Measurements from ENCODE around the gene TTYH2. TPM values are rescaled to one million over a fixed set of nuclear protein-coding genes. Genes with fewer than 3 reads are reported as not detected.

Gene TTYH2
- total and polyA plus RNA-seq, 2 of the 4 experiments (the other 2 are of a cell fraction): 2.3 to 6.8 TPM

DNA sequence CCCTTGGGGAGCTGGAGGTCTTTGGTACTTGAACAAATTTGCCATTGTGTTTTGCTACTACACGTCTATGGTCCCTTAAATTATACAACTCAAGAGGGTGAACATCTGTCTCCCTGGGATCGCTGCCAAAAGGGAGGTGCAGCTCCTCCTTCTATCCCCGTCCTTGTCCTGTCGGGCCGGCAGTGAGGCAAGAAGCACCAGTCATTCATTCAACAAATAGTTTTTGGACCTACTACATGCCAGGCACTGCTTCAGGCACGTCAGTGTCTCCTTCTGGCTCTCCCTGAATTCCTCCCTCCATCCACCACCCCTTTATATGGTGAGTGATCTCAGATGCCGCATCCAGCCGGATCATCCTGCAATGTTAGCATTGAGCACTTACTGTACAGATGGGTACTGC is 12.1 kb upstream of the TTYH2 start:
- H4K5ac ChIP-seq (ENCODE audit: low read depth, low read length): no peak overlapping the region
- H2AK9ac ChIP-seq (replicated peaks; ENCODE audit: low read depth, low read length, poor library complexity): no peak overlapping the region
- H3K4me3 ChIP-seq (ENCODE audit: insufficient read depth, low read depth, low read length): no peak overlapping the region
- no peaks in the 10 kb centered on the region for H3K9me1 ChIP-seq (ENCODE audit: insufficient read depth, low read length)
- TF ChIP-seq MAFK (IDR thresholded peaks at IDR 0.05; ENCODE audit: low read depth, low read length): no peak
- no peak for TF ChIP-seq CHD1 (IDR thresholded peaks at IDR 0.05; ENCODE audit: low read depth, low read length)
- no peak for TF ChIP-seq RCOR1 (IDR thresholded peaks at IDR 0.05; ENCODE audit: insufficient replicate concordance, low read length)
- DNase-seq (peak; percentile 57), ATAC-seq (ENCODE audit: low read depth) (no peak)
- peak overlapping the region; percentile 56 for H2AFZ ChIP-seq (replicated peaks; ENCODE audit: low read length, poor library complexity)
- H2BK120ac ChIP-seq (ENCODE audit: low read depth, low read length): no peak overlapping the region
- no peak overlapping the region for H3K18ac ChIP-seq (ENCODE audit: low read depth, low read length)
- H3K36me3 ChIP-seq (ENCODE audit: control insufficient read depth, insufficient read depth, low read length): peaks cover 8% of the 10 kb centered on the region
- peaks cover 5% of the 10 kb centered on the region for H3K4me1 ChIP-seq (ENCODE audit: control insufficient read depth, insufficient read depth, low read length)
- H2BK15ac ChIP-seq (ENCODE audit: low read depth, low read length): no peak overlapping the region
- peaks cover 27% of the 10 kb centered on the region for H4K20me1 ChIP-seq (ENCODE audit: insufficient read depth, low read length)
- no peak overlapping the region for H3K9ac ChIP-seq (ENCODE audit: low read depth, low read length)
- no peak overlapping the region for H3K4ac ChIP-seq (ENCODE audit: low read depth, low read length)
- H2AK5ac ChIP-seq (ENCODE audit: low read depth, low read length): no peak overlapping the region
- no peak overlapping the region for H3K23ac ChIP-seq (ENCODE audit: low read depth, low read length)
- intact Hi-C loops (cut with micrococcal nuclease): no loop called here
- H3K14ac ChIP-seq (replicated peaks; ENCODE audit: low read depth, low read length): no peak overlapping the region
- H3K27me3 ChIP-seq (ENCODE audit: control insufficient read depth, insufficient read depth, low read length): peaks cover 19% of the 10 kb centered on the region
- POLR2A ChIA-PET (ENCODE audit: unreplicated experiment): interaction anchor here (0.6 kb wide), 1 partner anchor 12 kb away, joined by 3 read pairs; no protein-coding TSS in a partner anchor
- no peak overlapping the region for H3K27ac ChIP-seq (ENCODE audit: insufficient read depth, low read length)
- in situ Hi-C loops (cut with MboI; ENCODE audit: low sequenced_read_pairs): loop anchor here (25.0 kb wide), 1 partner anchor 661 kb away; the partner anchor contains the start of genes FDXR and GRIN2C
- no CpG with 5 or more reads among the region's 8 CpGs for WGBS, 2 experiments (ENCODE audit: extremely low coverage in 2 of 2, insufficient read length in 1 of 2)
- no TSS peak for BruUV-seq (replicated peaks)
- no peaks in the 10 kb centered on the region for H3K9me3 ChIP-seq (ENCODE audit: control insufficient read depth, insufficient read depth, low read length)
- H4K8ac ChIP-seq (ENCODE audit: low read depth in 2 of 2, low read length in 2 of 2): no peak overlapping the region
- peaks cover 6 to 16% of the 10 kb centered on the region in 2 experiments for H3K79me1 ChIP-seq (ENCODE audit: low read depth in 1 of 2, low read length in 2 of 2)
- CTCF ChIA-PET: no interaction called here
- no peak overlapping the region for H3K4me2 ChIP-seq (ENCODE audit: low read depth, low read length)
- no peak overlapping the region for H4K91ac ChIP-seq (ENCODE audit: insufficient read depth, low read depth, low read length)
- H2BK20ac ChIP-seq (ENCODE audit: low read depth, low read length): no peak overlapping the region
- no peak overlapping the region for H2BK5ac ChIP-seq (ENCODE audit: low read depth, low read length, poor library complexity, severe bottlenecking)
- no peak overlapping the region for H3K56ac ChIP-seq (ENCODE audit: extremely low read depth, insufficient read depth, low read length)
- dilution Hi-C loops (cut with HindIII; ENCODE audit: low sequenced_read_pairs, unreplicated experiment): no loop called here
